ENCODE measurements around the gene COL18A1. TPM values are rescaled to one million over a fixed set of nuclear protein-coding genes. Genes with fewer than 3 reads are reported as not detected.

The COL18A1 gene
- polyA plus RNA-seq, 3 donors: 90.2 to 118 (median 92.3) TPM

Other genes with a start within 250 kb of the COL18A1 start
- 10 to 100 TPM; 28.1 to 30.1 (median 29.7) TPM for gene POFUT2, start 117.3 kb upstream of the COL18A1 start, polyA plus RNA-seq (ENCODE audit: insufficient read length in 3 of 3)
- 10 to 100 TPM; 66.1 to 70.0 (median 67.6) TPM for gene SLC19A1, start 137.3 kb downstream of the COL18A1 start, polyA plus RNA-seq (ENCODE audit: insufficient read length in 3 of 3)
- 1 to 10 TPM; 1.1 to 1.7 (median 1.4) TPM for gene PCBP3, start 238.6 kb downstream of the COL18A1 start, polyA plus RNA-seq (ENCODE audit: insufficient read length in 3 of 3)

Data from right renal cortex interstitium (tissue), 3 donors.